Type B pancreatic cell (in vitro differentiated cells): Measurements from ENCODE around the gene EXOC4. TPM values are rescaled to one million over a fixed set of nuclear protein-coding genes. Genes with fewer than 3 reads are reported as not detected.
"Not testable (repeated sequence)": the region's sequence is repeated elsewhere in the genome, so short reads cannot be mapped to it uniquely, and the experiment has no call there.

Experiments
- DNase-seq: peaks from one replicate; pipeline ENCODE4 v3.0.0; 2021; ENCODE audit warnings: mixed read lengths; ENCODE audit not compliant: unreplicated experiment; ENCODE audit errors: extremely low spot score
- H3K27ac Mint-ChIP-seq: 2 replicates; pipeline ENCODE4 v1.8.0; 2021; ENCODE audit warnings: mild to moderate bottlenecking, mixed read lengths
- H3K27me3 Mint-ChIP-seq: 2 replicates; pipeline ENCODE4 v1.8.0; 2021; ENCODE audit warnings: mixed read lengths
- H3K36me3 Mint-ChIP-seq: 2 replicates; pipeline ENCODE4 v1.8.0; 2021; ENCODE audit warnings: mixed read lengths
- H3K4me1 Mint-ChIP-seq: one replicate; pipeline ENCODE4 v1.8.0; 2021; ENCODE audit warnings: mixed read lengths; ENCODE audit not compliant: unreplicated experiment
- H3K4me3 Mint-ChIP-seq: 2 replicates; pipeline ENCODE4 v1.8.0; 2021; ENCODE audit warnings: mild to moderate bottlenecking, mixed read lengths
- H3K9me3 Mint-ChIP-seq: 2 replicates; pipeline ENCODE4 v1.8.0; 2021; ENCODE audit warnings: mixed read lengths
- CTCF ChIP-seq: fragments of 200-600 bp; sonication (generic); conservative IDR thresholded peaks from 2 replicates; pipeline ENCODE4 v1.5.0; 2021; ENCODE audit warnings: antibody characterized with exemption, mild to moderate bottlenecking
- total RNA-seq: library from RNA; stranded (reverse); gene quantifications from 2 replicates; pipeline ENCODE4 v1.2.1, GENCODE V29; 2021; ENCODE audit warnings: low replicate concordance

Gene EXOC4
- total RNA-seq, 1 donor from 2014 or later, result 95.5 TPM

- DNase-seq, result no peak
- Mint-ChIP-seq H3K27ac (no peak overlapping the region), H3K4me1 (no peaks in the 10 kb centered on the region), H3K9me3 (peaks cover 5% of the 10 kb centered on the region), H3K4me3 (no peak overlapping the region), H3K27me3 (no peaks in the 10 kb centered on the region), H3K36me3 (peaks cover 8% of the 10 kb centered on the region)
- TF ChIP-seq CTCF, result no peak
Measured at GRCh38 chr7:134075799-134076198, 822.9 kb downstream of the EXOC4 start.

- not testable (repeated sequence) for H3K27ac Mint-ChIP-seq, H3K4me1 Mint-ChIP-seq, H3K36me3 Mint-ChIP-seq, DNase-seq, H3K27me3 Mint-ChIP-seq, H3K4me3 Mint-ChIP-seq
- peaks cover 12% of the 10 kb centered on the region for H3K9me3 Mint-ChIP-seq
Measured at GRCh38 chr7:134077560-134077959, 824.7 kb downstream of the EXOC4 start.

- Mint-ChIP-seq H3K27me3 (no peaks in the 10 kb centered on the region), H3K4me1 (no peaks in the 10 kb centered on the region), H3K27ac (no peak overlapping the region), H3K36me3 (peaks cover 8% of the 10 kb centered on the region), H3K9me3 (peaks cover 12% of the 10 kb centered on the region), H3K4me3 (no peak overlapping the region)
- DNase-seq, result no peak
- no peak for TF ChIP-seq CTCF
Measured at GRCh38 chr7:134078991-134079390, 826.1 kb downstream of the EXOC4 start.

GRCh38 chr7:134081695-134082094, 828.8 kb downstream of the EXOC4 start:
- no peak for TF ChIP-seq CTCF
- Mint-ChIP-seq H3K36me3 (peaks cover 3% of the 10 kb centered on the region), H3K27me3 (no peaks in the 10 kb centered on the region), H3K27ac (no peak overlapping the region), H3K4me1 (no peaks in the 10 kb centered on the region), H3K4me3 (no peak overlapping the region), H3K9me3 (peaks cover 7% of the 10 kb centered on the region)
- no peak for DNase-seq

- Mint-ChIP-seq H3K27me3 (no peaks in the 10 kb centered on the region), H3K4me3 (no peak overlapping the region), H3K36me3 (no peaks in the 10 kb centered on the region), H3K9me3 (peaks cover 18% of the 10 kb centered on the region), H3K27ac (no peak overlapping the region), H3K4me1 (no peaks in the 10 kb centered on the region)
- no peak for DNase-seq
- TF ChIP-seq CTCF, result no peak
Measured at GRCh38 chr7:134083766-134084487, 831.0 kb downstream of the EXOC4 start.

GRCh38 chr7:134084488-134085144, 831.7 kb downstream of the EXOC4 start:
- H3K36me3 Mint-ChIP-seq, result no peaks in the 10 kb centered on the region
- DNase-seq, result no peak
- H3K9me3 Mint-ChIP-seq, result peaks cover 18% of the 10 kb centered on the region
- H3K4me1 Mint-ChIP-seq, result no peaks in the 10 kb centered on the region
- no peak for TF ChIP-seq CTCF
- no peak overlapping the region for H3K27ac Mint-ChIP-seq
- H3K27me3 Mint-ChIP-seq, result no peaks in the 10 kb centered on the region
- no peak overlapping the region for H3K4me3 Mint-ChIP-seq
